ENCODE results near the gene ALKBH7. TPM values are rescaled to one million over a fixed set of nuclear protein-coding genes. Genes with fewer than 3 reads are reported as not detected.
"Not testable (repeated sequence)": the region's sequence is repeated elsewhere in the genome, so short reads cannot be mapped to it uniquely, and the experiment has no call there.

The ALKBH7 gene
- 23.9 and 25.0 TPM in 2 replicates for total RNA-seq

DNA sequence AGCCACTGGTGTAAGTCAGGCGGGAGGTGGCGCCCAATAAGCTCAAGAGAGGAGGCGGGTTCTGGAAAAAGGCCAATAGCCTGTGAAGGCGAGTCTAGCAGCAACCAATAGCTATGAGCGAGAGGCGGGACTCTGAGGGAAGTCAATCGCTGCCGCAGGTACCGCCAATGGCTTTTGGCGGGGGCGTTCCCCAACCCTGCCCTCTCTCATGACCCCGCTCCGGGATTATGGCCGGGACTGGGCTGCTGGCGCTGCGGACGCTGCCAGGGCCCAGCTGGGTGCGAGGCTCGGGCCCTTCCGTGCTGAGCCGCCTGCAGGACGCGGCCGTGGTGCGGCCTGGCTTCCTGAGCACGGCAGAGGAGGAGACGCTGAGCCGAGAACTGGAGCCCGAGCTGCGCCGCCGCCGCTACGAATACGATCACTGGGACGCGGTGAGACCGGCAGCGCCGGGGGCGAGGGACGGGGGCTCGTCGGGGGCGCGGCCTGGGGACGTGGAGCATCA lies at the start of gene ALKBH7:
ALKBH7 (plus strand) TSS at position 201 of the 502 bp plus-strand sequence; CDS start at position 228, 27 bp downstream.
- Mint-ChIP-seq H3K4me3 (peak within 1 kb of the TSS; percentile 92), H3K9me3 (no peaks in the 10 kb centered on the region), H3K27me3 (no peaks in the 10 kb centered on the region), H3K4me1 (peaks cover 11% of the 10 kb centered on the region), H3K27ac (peak within 1 kb of the TSS; percentile 94), H3K36me3 (ENCODE audit: low read depth) (peaks cover 16% of the 10 kb centered on the region)
- peak; percentile 99 for DNase-seq
- intact Hi-C loops (cut with micrococcal nuclease): loop anchor here (1.0 to 5.0 kb wide), 5 partner anchors 11 to 685 kb away; partner anchors contain the start of genes CLPP, GPR108 and GTF2F1

- peaks cover 1% of the 10 kb centered on the region for H3K27me3 Mint-ChIP-seq
- no peaks in the 10 kb centered on the region for H3K36me3 Mint-ChIP-seq (ENCODE audit: low read depth)
- no peaks in the 10 kb centered on the region for H3K9me3 Mint-ChIP-seq
- DNase-seq: no peak
- no peak overlapping the region for H3K4me3 Mint-ChIP-seq
- H3K27ac Mint-ChIP-seq: no peak overlapping the region
- no peaks in the 10 kb centered on the region for H3K4me1 Mint-ChIP-seq
- intact Hi-C loops (cut with micrococcal nuclease): no loop called here
Observed at GRCh38 chr19:6324757-6325156, 47.8 kb upstream of the ALKBH7 start.

GRCh38 chr19:6325614-6326013 lies 47.0 kb upstream of the ALKBH7 start:
- no peak for DNase-seq
- Mint-ChIP-seq H3K9me3 (no peaks in the 10 kb centered on the region), H3K4me3 (no peak overlapping the region), H3K27ac (no peak overlapping the region), H3K4me1 (no peaks in the 10 kb centered on the region), H3K27me3 (peaks cover 1% of the 10 kb centered on the region), H3K36me3 (ENCODE audit: low read depth) (no peaks in the 10 kb centered on the region)
- intact Hi-C loops (cut with micrococcal nuclease): no loop called here

DNA sequence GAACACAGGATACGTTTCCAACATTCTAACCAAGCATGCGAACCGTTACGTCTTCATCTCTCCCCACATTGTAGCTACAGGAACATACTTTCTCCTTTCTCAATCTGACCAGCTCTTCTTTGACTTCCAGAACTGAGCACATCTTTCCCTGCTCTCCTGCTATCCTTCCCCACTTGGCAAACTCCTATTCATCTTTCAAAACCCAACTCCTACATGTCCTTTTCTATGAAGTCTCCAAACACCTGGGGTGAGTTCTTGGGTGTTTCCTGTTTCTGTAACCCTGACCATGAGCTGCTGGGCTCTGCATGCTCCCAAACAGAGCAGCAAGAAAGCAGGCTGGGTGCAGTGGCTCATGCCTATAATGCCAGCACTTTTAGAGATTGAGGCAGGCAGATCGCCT lies 45.8 kb upstream of the ALKBH7 start:
- H3K4me3 Mint-ChIP-seq: no peak overlapping the region
- no peak overlapping the region for H3K27ac Mint-ChIP-seq
- no peaks in the 10 kb centered on the region for H3K36me3 Mint-ChIP-seq (ENCODE audit: low read depth)
- no peaks in the 10 kb centered on the region for H3K4me1 Mint-ChIP-seq
- no peak for DNase-seq
- peaks cover 1% of the 10 kb centered on the region for H3K27me3 Mint-ChIP-seq
- no peaks in the 10 kb centered on the region for H3K9me3 Mint-ChIP-seq
- intact Hi-C loops (cut with micrococcal nuclease): no loop called here

GRCh38 chr19:6333439-6333838 lies 39.2 kb upstream of the ALKBH7 start, which contains the start of gene ACER1:
ACER1 (minus strand) TSS chr19:6333612; CDS start chr19:6333551, 61 bp downstream.
- DNase-seq: no peak
- intact Hi-C loops (cut with micrococcal nuclease): no loop called here
- H3K27ac Mint-ChIP-seq: no peak within 1 kb of the TSS
- H3K36me3 Mint-ChIP-seq (ENCODE audit: low read depth): no peaks in the 10 kb centered on the region
- H3K4me3 Mint-ChIP-seq: no peak within 1 kb of the TSS
- H3K9me3 Mint-ChIP-seq: no peaks in the 10 kb centered on the region
- no peaks in the 10 kb centered on the region for H3K4me1 Mint-ChIP-seq
- H3K27me3 Mint-ChIP-seq: no peaks in the 10 kb centered on the region

DNA sequence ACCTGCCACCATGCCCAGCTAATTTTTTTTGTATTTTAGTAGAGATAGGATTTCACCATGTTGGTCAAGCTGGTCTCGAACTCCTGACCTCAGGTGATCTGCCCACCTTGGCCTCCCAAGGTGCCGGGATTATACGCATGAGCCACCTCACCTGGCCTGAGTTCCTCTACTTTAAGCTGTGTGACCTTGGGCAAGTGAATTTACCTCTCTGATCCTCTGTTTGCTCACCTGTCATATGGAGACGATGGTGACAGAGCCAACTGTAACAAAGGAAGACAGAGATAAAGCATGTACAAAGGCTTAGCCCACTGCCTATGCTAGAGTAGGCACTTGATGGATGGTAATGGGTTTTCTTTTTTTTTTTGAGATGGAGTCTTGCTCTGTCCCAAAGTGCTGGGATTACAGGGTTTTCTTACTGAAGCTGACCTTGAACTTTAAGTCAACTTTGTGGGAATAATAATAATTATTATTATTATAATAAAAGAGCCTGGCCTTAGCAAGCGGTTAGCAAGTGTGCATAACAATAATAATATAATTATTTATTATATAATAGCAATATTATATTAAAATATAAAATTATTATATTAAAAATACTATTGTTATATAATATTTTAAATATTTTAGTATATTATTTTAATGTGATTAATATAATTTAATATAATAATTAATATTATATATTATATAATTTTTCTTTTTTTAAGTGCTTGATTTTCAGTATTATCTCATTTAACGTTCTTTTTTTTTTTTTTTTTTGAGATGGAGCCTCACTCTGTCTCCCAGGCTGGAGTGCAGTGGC lies 37.9 kb upstream of the ALKBH7 start:
- no peaks in the 10 kb centered on the region for H3K9me3 Mint-ChIP-seq
- intact Hi-C loops (cut with micrococcal nuclease): no loop called here
- no peak for DNase-seq
- H3K4me1 Mint-ChIP-seq: no peaks in the 10 kb centered on the region
- H3K27me3 Mint-ChIP-seq: no peaks in the 10 kb centered on the region
- no peak overlapping the region for H3K27ac Mint-ChIP-seq
- H3K36me3 Mint-ChIP-seq (ENCODE audit: low read depth): no peaks in the 10 kb centered on the region
- H3K4me3 Mint-ChIP-seq: no peak overlapping the region

DNA sequence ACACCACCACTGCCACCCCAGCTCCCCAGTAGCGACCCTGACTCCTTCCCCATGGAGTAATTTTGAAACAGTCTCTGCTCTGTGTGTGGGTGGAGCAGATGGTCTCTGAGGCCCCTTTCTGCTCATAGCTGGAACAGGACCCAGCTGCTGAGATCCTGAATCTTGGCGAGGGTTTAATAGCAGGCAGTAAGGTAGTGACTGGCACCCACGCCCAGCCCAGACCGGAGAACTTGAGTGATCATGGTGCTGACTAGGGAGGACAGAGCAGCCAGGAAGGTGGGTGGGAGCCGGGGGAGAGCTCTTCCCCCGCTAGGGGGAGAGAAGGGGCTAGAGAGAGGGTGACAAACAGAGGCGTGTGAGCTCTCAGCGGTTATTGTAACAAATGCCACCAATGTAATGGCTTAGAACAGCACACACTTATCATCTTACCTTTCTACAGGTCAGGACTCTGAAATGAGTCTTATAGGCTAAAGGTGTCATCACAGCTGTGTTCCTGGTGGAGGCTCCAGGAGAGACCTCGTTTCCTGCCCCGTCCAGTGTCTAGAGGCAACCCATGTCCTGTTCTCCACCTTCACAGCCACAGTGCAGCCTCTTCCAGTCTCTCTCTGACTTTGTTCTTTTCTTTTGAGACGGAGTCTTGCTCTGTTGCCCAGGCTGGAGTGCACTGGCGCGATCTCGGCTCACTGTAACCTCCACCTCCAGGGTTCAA lies 31.9 kb upstream of the ALKBH7 start:
- Mint-ChIP-seq H3K27me3 (no peaks in the 10 kb centered on the region), H3K4me1 (peaks cover 3% of the 10 kb centered on the region), H3K36me3 (ENCODE audit: low read depth) (no peaks in the 10 kb centered on the region), H3K27ac (no peak overlapping the region), H3K9me3 (no peaks in the 10 kb centered on the region), H3K4me3 (no peak overlapping the region)
- intact Hi-C loops (cut with micrococcal nuclease): no loop called here
- DNase-seq: no peak

- no peak overlapping the region for H3K27ac Mint-ChIP-seq
- intact Hi-C loops (cut with micrococcal nuclease): no loop called here
- H3K27me3 Mint-ChIP-seq: no peaks in the 10 kb centered on the region
- no peak for DNase-seq
- peaks cover 3% of the 10 kb centered on the region for H3K4me1 Mint-ChIP-seq
- H3K4me3 Mint-ChIP-seq: no peak overlapping the region
- H3K36me3 Mint-ChIP-seq (ENCODE audit: low read depth): no peaks in the 10 kb centered on the region
- H3K9me3 Mint-ChIP-seq: no peaks in the 10 kb centered on the region
Observed at GRCh38 chr19:6343462-6343861, 29.1 kb upstream of the ALKBH7 start.

DNA sequence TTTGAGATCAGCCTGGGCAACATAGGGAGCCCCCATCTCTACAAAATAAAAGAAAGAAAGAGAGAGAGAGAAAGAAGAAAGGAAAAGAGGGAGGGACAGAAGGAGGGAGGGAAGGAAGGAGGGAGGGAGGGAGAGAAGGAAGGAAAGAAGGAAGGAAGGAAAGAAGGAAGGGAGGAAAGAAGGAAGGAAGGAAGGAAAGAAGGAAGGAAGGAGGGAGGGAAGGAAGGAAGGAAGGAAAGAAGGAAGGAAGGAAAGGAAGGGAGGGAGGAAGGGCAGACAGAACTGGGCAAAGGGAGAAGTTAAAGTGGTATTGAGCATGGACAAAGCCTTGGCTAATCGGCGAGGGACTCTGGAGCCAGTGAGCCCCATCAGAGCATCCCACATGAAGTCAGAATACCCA lies 23.3 kb upstream of the ALKBH7 start:
- not testable (repeated sequence) for H3K4me3 Mint-ChIP-seq

DNA sequence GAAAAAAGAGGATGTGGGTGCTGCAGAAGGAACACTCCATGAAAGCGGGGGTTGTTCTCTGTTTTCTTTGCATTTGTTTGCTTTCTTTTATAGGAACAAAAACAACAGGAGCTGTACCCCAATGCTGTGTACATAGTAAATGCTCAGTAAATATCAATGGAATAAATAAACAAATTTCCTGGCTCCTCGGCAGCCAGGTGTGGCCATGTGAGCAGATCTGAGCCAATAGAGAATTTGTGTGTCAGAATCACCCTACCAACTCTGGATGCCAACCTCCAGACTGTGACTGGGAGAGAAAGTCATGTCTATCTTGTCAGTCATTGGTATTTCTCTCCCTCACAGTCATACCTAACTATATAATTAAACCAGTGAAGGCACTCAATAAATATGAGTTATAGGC lies 21.9 kb upstream of the ALKBH7 start:
- H3K4me1 Mint-ChIP-seq: no peaks in the 10 kb centered on the region

More for the DNA sequence above, 23.3 kb upstream of the ALKBH7 start:
- H3K36me3 Mint-ChIP-seq (ENCODE audit: low read depth); H3K27ac Mint-ChIP-seq; H3K4me1 Mint-ChIP-seq; DNase-seq; intact Hi-C loops (cut with micrococcal nuclease); H3K27me3 Mint-ChIP-seq; H3K9me3 Mint-ChIP-seq: not testable (repeated sequence)

DNA sequence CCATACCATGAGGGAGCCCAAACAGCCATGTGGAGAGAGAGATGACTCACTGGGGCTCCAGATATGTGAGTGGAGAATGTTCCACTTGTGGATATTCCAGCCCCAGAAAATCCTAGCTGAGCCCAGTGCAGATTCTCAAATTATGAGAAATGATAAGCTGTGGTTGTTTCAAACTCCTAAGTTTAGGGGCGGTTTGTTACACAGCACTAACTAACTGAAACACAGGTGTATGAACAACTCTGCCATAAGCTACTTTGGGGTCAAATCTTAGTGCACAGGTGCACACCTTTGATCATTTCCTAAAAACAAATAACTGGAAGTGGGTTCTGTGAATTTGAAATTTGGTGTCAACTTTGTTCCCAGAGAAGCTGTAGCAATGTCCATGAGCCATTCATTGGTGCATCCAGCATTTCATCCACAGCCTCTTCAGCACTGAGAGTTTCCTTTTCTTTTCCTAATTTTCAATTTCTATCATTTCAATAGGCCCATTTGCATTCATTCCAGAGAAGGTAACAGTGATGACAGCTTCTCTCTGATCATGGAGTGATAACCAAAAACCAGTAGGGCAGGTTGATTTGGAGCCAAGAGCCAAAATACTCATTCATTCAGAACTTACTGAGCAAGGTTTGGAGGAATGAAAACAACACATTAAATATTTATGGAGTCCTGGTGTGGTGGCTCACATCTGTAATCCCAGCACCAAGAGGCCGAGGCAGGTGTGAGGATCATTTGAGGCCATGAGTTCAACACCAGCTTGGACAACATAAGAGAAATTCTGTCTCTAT lies 20.0 kb upstream of the ALKBH7 start:
- no peak overlapping the region for H3K27ac Mint-ChIP-seq
- no peak overlapping the region for H3K4me3 Mint-ChIP-seq
- H3K9me3 Mint-ChIP-seq: no peaks in the 10 kb centered on the region
- peaks cover 3% of the 10 kb centered on the region for H3K36me3 Mint-ChIP-seq (ENCODE audit: low read depth)
- no peaks in the 10 kb centered on the region for H3K4me1 Mint-ChIP-seq
- DNase-seq: no peak
- intact Hi-C loops (cut with micrococcal nuclease): no loop called here
- no peaks in the 10 kb centered on the region for H3K27me3 Mint-ChIP-seq

More for the DNA sequence above, 21.9 kb upstream of the ALKBH7 start:
- intact Hi-C loops (cut with micrococcal nuclease): no loop called here
- Mint-ChIP-seq H3K27ac (no peak overlapping the region), H3K36me3 (ENCODE audit: low read depth) (peaks cover 3% of the 10 kb centered on the region), H3K27me3 (no peaks in the 10 kb centered on the region), H3K9me3 (no peaks in the 10 kb centered on the region), H3K4me3 (no peak overlapping the region)
- no peak for DNase-seq

DNA sequence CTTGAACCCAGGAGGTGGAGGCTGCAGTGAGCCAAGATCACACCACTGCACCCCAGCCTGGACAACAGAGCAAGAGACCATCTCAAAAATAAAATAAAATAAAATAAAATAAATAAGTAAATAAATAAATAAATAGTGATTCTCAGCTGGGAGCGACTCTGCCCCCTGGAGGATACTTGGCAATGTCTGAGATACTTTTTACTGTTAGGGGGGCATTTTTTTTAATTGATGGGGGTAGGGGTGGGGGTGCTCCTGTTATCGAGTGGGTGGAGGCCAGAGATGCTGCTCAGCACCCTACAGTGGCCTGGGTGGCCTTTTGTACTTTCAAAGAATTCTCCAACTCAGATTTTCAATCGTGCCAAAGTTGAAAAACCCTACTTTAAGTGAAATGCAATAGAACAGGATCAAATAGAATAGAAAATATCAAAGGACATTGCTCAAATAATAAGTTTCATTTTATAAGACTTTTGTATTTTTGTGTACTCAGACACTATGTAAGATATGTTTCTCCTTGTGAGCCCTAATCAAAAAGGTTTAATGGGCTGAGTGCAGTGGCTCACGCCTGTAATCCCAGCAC lies 18.4 kb upstream of the ALKBH7 start:
- intact Hi-C loops (cut with micrococcal nuclease): no loop called here
- no peak overlapping the region for H3K4me3 Mint-ChIP-seq
- H3K27me3 Mint-ChIP-seq: no peaks in the 10 kb centered on the region
- no peaks in the 10 kb centered on the region for H3K4me1 Mint-ChIP-seq
- no peak overlapping the region for H3K27ac Mint-ChIP-seq
- no peak for DNase-seq
- H3K9me3 Mint-ChIP-seq: no peaks in the 10 kb centered on the region
- H3K36me3 Mint-ChIP-seq (ENCODE audit: low read depth): peaks cover 3% of the 10 kb centered on the region

GRCh38 chr19:6355321-6356040 lies 17.1 kb upstream of the ALKBH7 start:
- H3K36me3 Mint-ChIP-seq (ENCODE audit: low read depth); H3K4me3 Mint-ChIP-seq; H3K27me3 Mint-ChIP-seq; H3K9me3 Mint-ChIP-seq; intact Hi-C loops (cut with micrococcal nuclease); H3K27ac Mint-ChIP-seq; DNase-seq; H3K4me1 Mint-ChIP-seq: not testable (repeated sequence)

Data from activated CD4-positive, alpha-beta T cell treated with anti-CD3 and anti-CD28 coated beads, Interleukin-2, amount 10 ng/mL, durations not matched to agents 24 days and 14 days (primary cell).